OCI-LY3 (cell line): ENCODE results near the gene PSG1.
A peak's percentile ranks its signal among the peaks of the same experiment; 100 is the strongest.
"Not testable (repeated sequence)": the region's sequence is repeated elsewhere in the genome, so short reads cannot be mapped to it uniquely, and the experiment has no call there.

Experiments used
- H2AFZ ChIP-seq: fragments of 200-600, 300-600 bp; shearing (Covaris generic); 2 replicates; pipeline ENCODE4 v1.6.0; 2014; ENCODE audit warnings: antibody characterized with exemption, low read depth, low read length
- H3K27ac ChIP-seq: fragments of 200-600, 300-600 bp; sonication (generic); 2 replicates; pipeline ENCODE4 v1.5.1; 2014; ENCODE audit warnings: mild to moderate bottlenecking, low read length, moderate library complexity, mixed read lengths
- H3K27me3 ChIP-seq: fragments of 200-600, 300-600 bp; sonication (generic); 2 replicates; pipeline ENCODE4 v1.6.1; 2014; ENCODE audit warnings: low read depth, low read length, mixed read lengths
- H3K36me3 ChIP-seq: fragments of 200-600, 300-600 bp; sonication (generic); replicated peaks from 2 replicates; pipeline ENCODE3; 2014; ENCODE audit warnings: low read depth, low read length, mixed read lengths
- H3K4me1 ChIP-seq: fragments of 300-600, 200-600 bp; sonication (generic); 2 replicates; pipeline ENCODE4 v1.6.1; 2014; ENCODE audit warnings: low read length, mixed read lengths
- H3K4me2 ChIP-seq: fragments of 200-600, 300-600 bp; sonication (generic); 2 replicates; pipeline ENCODE4 v1.6.1; 2014; ENCODE audit warnings: low read length, mixed read lengths
- H3K4me3 ChIP-seq: fragments of 300-600, 200-600 bp; sonication (generic); 2 replicates; pipeline ENCODE4 v1.5.1; 2014; ENCODE audit warnings: antibody characterized with exemption, mild to moderate bottlenecking, low read length, moderate library complexity
- H3K79me2 ChIP-seq: fragments of 300-600, 200-600 bp; shearing (Covaris generic); 2 replicates; pipeline ENCODE4 v1.6.1; 2014; ENCODE audit warnings: mild to moderate bottlenecking, low read length, mixed read lengths
- H3K9ac ChIP-seq: fragments of 300-600, 200-600 bp; shearing (Covaris generic); 2 replicates; pipeline ENCODE4 v1.6.0; 2014; ENCODE audit warnings: mild to moderate bottlenecking, low read length, moderate library complexity
- H3K9me3 ChIP-seq: fragments of 200-600, 300-600 bp; shearing (Covaris generic); 2 replicates; pipeline ENCODE4 v1.6.1; 2014; ENCODE audit warnings: low read length, mixed read lengths; ENCODE audit not compliant: insufficient read depth
- H4K20me1 ChIP-seq: fragments of 200-600, 300-600 bp; sonication (generic); 2 replicates; pipeline ENCODE4 v1.6.1; 2016; ENCODE audit warnings: low read length, mixed read lengths; ENCODE audit not compliant: insufficient read depth
- EZH2phosphoT487 ChIP-seq: fragments of 200-600 bp; shearing (Covaris generic); IDR thresholded peaks from 2 replicates; pipeline ENCODE4 v1.6.1; 2018; ENCODE audit warnings: antibody characterized with exemption, mixed run types, low read depth
- TF ChIP-seq, protein P1 (sequence below): fragments of 200-600, 300-600 bp; sonication (generic); IDR thresholded peaks from 2 replicates; pipeline ENCODE4 v1.5.1; 2014; ENCODE audit warnings: antibody characterized with exemption, low read length, low read depth

The PSG1 gene

DNA sequence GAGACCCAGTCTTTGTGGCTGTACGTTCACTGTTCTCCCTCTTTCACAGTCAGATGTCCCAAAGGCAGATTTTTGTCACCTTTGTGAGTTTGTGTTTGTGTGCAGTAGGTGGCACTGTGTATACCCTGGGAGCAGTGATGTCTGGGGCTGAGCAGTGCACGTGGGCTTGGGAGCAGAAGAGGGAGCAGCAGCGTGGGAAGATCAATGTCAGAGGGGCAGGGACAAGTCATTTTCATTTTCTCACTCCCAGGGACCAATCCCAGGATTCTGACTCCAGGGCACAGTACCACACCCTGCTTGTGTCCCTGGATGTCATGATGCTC lies 40.2 kb upstream of the PSG1 start:
- TF ChIP-seq EZH2phosphoT487 = no peak
- TF ChIP-seq, protein P1, sequence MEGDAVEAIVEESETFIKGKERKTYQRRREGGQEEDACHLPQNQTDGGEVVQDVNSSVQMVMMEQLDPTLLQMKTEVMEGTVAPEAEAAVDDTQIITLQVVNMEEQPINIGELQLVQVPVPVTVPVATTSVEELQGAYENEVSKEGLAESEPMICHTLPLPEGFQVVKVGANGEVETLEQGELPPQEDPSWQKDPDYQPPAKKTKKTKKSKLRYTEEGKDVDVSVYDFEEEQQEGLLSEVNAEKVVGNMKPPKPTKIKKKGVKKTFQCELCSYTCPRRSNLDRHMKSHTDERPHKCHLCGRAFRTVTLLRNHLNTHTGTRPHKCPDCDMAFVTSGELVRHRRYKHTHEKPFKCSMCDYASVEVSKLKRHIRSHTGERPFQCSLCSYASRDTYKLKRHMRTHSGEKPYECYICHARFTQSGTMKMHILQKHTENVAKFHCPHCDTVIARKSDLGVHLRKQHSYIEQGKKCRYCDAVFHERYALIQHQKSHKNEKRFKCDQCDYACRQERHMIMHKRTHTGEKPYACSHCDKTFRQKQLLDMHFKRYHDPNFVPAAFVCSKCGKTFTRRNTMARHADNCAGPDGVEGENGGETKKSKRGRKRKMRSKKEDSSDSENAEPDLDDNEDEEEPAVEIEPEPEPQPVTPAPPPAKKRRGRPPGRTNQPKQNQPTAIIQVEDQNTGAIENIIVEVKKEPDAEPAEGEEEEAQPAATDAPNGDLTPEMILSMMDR = no peak; the same call in 1 of the 2 replicates
- no peak overlapping the region for H3K27ac ChIP-seq
- H3K79me2 ChIP-seq = no peaks in the 10 kb centered on the region
- H3K4me3 ChIP-seq = no peak overlapping the region
- no peak overlapping the region for H2AFZ ChIP-seq
- H3K4me1 ChIP-seq = no peaks in the 10 kb centered on the region
- H4K20me1 ChIP-seq = no peaks in the 10 kb centered on the region
- no peaks in the 10 kb centered on the region for H3K36me3 ChIP-seq
- H3K9ac ChIP-seq = no peak overlapping the region
- no peak overlapping the region for H3K4me2 ChIP-seq
- no peaks in the 10 kb centered on the region for H3K27me3 ChIP-seq
- H3K9me3 ChIP-seq = no peaks in the 10 kb centered on the region

DNA sequence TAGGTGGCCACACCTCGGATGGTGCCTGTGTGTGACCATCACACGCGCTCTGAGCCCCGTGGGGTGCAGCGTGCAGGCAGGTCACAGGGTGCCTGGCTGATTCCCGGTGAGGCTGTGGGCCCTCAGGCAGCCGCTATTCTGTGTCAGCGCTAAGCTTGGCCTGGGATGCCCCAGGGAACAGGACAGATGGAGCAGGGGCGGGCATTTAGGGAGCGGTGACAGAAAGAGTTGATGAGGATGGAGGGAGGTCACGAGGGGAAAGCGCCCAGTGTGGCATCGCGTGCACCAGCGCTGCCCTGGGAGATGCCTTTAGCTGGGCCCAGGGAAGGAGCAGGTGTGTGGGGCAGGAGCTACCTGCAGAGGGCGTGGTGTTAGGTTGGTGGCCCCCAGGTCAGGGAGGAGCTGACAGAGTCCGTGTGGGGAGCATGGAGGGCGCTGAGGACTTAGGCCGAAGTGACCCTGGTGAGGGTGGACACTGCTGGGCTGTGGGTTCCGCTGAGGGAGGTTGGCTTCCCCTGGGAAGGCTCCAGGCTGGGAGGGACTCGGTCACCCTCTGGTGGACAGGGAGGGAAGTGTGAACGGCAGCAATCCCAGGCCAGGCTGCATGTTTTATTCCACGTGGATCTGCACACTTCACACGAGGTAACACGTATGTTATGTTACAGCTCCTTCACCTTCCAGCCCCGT lies 39.7 kb upstream of the PSG1 start:
- not testable (repeated sequence) for H3K4me1 ChIP-seq, H3K36me3 ChIP-seq
- TF ChIP-seq, protein P1 = peak; percentile 38

DNA sequence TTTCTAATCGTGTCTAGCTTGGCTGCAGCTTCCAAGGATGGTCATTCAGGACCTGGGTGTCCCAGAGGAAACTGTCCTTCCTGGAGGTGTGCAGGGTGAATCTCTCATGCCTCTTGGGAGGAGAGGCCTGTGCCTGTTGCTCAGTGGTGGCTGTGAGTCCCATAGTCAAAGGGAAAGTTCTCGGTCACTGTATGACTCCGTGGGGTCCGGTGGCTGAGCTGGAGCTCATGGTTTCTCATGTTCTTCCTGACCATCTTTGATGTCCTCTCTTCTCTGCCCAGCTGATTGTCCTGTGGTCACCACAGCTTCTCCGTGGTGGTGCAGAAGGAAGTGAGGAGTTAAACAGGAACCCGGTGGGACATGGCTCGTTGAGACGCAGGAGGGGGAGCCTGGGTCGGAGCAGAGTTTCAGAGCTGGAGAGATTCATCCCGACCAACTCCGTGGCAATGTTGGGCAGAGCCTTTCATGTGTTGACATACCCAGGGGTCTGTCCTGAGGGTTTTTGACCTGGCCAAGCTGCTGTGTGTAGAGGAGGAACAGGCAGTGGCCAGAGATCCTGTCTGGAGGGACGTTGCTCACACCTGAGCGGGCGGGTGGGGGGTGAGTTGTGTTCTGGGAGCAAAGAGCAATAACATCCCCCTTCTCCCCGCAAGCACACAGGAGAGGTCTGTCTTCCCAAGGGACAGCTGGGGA lies 39.0 kb upstream of the PSG1 start:
- not testable (repeated sequence) for H4K20me1 ChIP-seq, H2AFZ ChIP-seq, H3K4me2 ChIP-seq

More for the DNA sequence above, 39.7 kb upstream of the PSG1 start:
- not testable (repeated sequence) for H3K9me3 ChIP-seq, H3K79me2 ChIP-seq, H3K4me3 ChIP-seq, H3K9ac ChIP-seq, H3K27me3 ChIP-seq, H2AFZ ChIP-seq, H3K4me2 ChIP-seq, H3K27ac ChIP-seq, H4K20me1 ChIP-seq

DNA sequence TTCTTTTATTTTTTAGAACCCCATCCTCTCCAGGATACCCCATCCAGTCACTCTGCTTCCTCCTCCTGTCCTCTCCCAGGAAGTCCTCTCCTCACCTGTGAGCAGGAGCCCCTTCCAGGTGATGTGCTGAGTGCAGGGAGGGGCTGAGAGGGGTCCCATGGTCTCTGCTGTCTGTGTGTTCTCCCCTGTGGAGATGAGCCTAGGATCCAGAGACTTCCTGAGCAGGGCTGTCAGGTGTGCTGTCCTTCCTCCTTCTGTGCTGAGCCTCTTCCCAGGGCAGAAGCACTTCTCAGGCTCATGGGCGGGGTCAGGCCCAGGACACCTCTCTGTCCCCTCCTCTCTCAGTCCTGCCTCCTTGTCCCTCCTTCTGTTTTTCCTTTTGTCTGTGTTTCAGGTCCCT lies 38.1 kb upstream of the PSG1 start, which contains the start of gene PSG6:
PSG6 (minus strand) TSS at position 261 of the 400 bp plus-strand sequence; CDS start at position 159, 102 bp downstream.
- H3K36me3 ChIP-seq, H3K27me3 ChIP-seq, H3K27ac ChIP-seq, H3K4me2 ChIP-seq, H3K9ac ChIP-seq, H3K4me3 ChIP-seq, H4K20me1 ChIP-seq, H3K9me3 ChIP-seq, H3K4me1 ChIP-seq, H3K79me2 ChIP-seq, H2AFZ ChIP-seq: not testable (repeated sequence)

More for the DNA sequence above, 39.0 kb upstream of the PSG1 start:
- not testable (repeated sequence) for H3K4me3 ChIP-seq, H3K79me2 ChIP-seq, H3K27ac ChIP-seq, H3K36me3 ChIP-seq, H3K9me3 ChIP-seq, H3K9ac ChIP-seq, H3K4me1 ChIP-seq, H3K27me3 ChIP-seq

DNA sequence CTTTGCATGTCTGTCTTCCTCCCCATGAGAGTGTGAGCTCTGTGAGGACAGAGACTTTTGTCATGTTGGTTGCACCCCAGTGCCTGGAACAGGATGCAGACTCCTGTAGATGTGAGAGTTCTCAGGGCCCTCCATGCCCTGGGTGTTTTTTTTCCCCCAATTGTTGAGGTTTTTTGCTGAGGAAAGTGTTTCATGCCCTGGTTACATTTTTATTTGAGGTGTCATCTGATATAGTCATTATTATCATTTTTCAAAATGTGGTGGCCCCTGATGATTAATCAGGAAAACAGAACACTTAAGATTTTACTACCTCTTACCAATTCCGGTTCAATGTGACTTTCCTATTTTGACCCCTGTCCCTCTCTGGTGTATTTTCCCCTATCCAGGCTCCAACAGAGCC lies 37.4 kb upstream of the PSG1 start:
- not testable (repeated sequence) for H3K9ac ChIP-seq, H3K4me2 ChIP-seq, H2AFZ ChIP-seq, H3K27me3 ChIP-seq, H3K79me2 ChIP-seq, H3K36me3 ChIP-seq, H3K4me3 ChIP-seq, H3K27ac ChIP-seq, H3K9me3 ChIP-seq, H4K20me1 ChIP-seq, H3K4me1 ChIP-seq

DNA sequence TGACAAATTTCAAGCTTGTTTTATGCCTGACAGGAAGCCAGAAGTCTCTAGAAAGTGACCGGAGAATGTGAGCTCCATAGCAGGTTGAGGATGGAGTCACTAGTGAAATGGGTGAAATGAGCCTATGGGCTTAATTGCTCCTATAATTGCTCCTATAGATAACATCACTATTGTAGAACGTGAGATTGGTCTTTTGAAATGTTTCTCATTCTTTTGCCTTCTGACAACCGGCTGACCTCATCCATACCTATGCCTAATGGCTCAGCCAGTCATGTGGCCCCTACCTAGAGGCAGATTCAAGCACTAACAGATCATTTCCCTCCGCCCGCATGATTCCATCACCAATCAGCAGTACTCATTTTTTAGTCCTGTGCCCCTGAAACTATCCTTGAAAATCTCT lies 34.0 kb upstream of the PSG1 start:
- H3K4me1 ChIP-seq, H3K27ac ChIP-seq: not testable (repeated sequence)

DNA sequence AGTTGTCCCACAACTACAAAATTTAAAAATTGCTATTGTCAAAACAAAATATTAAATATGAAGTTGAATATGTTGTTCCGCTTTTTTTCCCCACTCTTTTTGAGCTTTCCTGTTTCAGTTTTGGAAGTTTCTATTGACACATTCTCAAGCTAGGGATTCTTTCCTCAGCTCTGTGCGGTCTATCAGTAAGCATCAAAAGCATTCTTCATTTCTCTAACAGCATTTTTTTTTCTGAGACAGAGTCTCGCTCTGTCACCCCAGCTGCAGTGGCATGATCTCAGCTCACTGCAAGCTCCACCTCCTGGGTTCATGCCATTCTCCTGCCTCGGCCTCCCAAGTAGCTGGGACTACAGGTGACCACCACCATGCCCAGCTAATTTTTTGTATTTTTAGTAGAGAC lies 33.4 kb upstream of the PSG1 start:
- H4K20me1 ChIP-seq, H3K4me1 ChIP-seq, H3K4me2 ChIP-seq, H3K36me3 ChIP-seq, H3K4me3 ChIP-seq, H2AFZ ChIP-seq, H3K27me3 ChIP-seq, H3K79me2 ChIP-seq, H3K9ac ChIP-seq, H3K9me3 ChIP-seq, H3K27ac ChIP-seq: not testable (repeated sequence)

More for the DNA sequence above, 34.0 kb upstream of the PSG1 start:
- not testable (repeated sequence) for H3K4me3 ChIP-seq, H3K36me3 ChIP-seq, H3K4me2 ChIP-seq, H4K20me1 ChIP-seq, H2AFZ ChIP-seq, H3K27me3 ChIP-seq, H3K79me2 ChIP-seq, H3K9me3 ChIP-seq, H3K9ac ChIP-seq

DNA sequence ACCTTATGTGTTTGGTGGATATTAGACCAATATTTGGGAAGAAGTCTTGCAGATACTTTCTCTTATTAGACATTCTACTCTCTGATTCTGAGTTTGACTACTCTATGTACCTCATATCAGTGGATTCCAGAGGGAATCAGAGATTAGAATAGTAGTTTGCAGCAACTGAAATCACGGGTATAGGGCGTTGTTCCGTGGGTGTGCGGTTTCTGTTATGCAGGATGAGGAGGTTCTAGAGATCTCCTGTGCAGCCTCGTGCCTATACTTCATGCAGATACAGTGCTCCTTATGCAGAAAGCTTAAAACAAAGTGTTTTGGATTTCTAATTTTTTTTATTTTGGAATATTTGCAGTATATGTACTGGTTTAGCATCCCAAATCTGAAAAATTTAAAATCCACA lies 32.2 kb upstream of the PSG1 start:
- not testable (repeated sequence) for H3K79me2 ChIP-seq, H3K4me1 ChIP-seq, H3K27me3 ChIP-seq, H3K9me3 ChIP-seq, H4K20me1 ChIP-seq, H3K4me3 ChIP-seq, H3K36me3 ChIP-seq, H3K9ac ChIP-seq, H3K4me2 ChIP-seq, H2AFZ ChIP-seq, H3K27ac ChIP-seq
